ENCODE data around the gene CACFD1.

DNA sequence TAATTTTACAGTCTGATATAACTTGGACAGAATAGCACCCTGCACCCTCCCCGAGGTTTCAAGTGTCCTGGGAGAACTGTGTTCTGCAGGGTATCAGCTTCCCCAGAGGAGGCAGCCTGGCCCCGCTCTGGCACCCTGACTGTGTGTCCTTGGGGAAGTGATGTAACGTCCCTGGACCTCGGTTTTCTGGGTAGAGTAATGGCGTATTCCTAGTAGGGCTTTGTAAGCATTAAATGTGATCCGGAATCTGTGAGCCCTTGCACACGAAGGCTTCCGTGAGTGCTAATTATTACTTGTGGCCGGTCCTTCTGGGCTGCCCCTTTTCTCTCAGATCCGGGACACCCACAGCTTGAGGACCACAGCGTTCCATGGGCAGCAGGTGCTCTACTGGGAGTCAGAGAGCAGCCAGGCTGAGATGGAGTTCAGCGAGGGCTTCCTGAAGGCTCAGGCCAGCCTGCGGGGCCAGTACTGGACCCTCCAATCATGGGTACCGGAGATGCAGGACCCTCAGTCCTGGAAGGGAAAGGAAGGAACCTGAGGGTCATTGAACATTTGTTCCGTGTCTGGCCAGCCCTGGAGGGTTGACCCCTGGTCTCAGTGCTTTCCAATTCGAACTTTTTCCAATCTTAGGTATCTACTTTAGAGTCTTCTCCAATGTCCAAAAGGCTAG, 1.0 kb upstream of the CACFD1 start:
- TF ChIP-seq, protein P1, sequence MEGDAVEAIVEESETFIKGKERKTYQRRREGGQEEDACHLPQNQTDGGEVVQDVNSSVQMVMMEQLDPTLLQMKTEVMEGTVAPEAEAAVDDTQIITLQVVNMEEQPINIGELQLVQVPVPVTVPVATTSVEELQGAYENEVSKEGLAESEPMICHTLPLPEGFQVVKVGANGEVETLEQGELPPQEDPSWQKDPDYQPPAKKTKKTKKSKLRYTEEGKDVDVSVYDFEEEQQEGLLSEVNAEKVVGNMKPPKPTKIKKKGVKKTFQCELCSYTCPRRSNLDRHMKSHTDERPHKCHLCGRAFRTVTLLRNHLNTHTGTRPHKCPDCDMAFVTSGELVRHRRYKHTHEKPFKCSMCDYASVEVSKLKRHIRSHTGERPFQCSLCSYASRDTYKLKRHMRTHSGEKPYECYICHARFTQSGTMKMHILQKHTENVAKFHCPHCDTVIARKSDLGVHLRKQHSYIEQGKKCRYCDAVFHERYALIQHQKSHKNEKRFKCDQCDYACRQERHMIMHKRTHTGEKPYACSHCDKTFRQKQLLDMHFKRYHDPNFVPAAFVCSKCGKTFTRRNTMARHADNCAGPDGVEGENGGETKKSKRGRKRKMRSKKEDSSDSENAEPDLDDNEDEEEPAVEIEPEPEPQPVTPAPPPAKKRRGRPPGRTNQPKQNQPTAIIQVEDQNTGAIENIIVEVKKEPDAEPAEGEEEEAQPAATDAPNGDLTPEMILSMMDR (conservative IDR thresholded peaks at IDR 0.05; ENCODE audit: low read depth in 2 of 2), result no peak
- no peak for TF ChIP-seq ZNF331 (CRISPR knock-in tag; IDR thresholded peaks at IDR 0.05; ENCODE audit: low read depth)
- no peak for TF ChIP-seq CREB1 (CRISPR knock-in tag; IDR thresholded peaks at IDR 0.05; ENCODE audit: low read depth)
- no peak for TF ChIP-seq POLR2AphosphoS5 (IDR thresholded peaks at IDR 0.05; ENCODE audit: low read depth)
- TF ChIP-seq, protein P2, sequence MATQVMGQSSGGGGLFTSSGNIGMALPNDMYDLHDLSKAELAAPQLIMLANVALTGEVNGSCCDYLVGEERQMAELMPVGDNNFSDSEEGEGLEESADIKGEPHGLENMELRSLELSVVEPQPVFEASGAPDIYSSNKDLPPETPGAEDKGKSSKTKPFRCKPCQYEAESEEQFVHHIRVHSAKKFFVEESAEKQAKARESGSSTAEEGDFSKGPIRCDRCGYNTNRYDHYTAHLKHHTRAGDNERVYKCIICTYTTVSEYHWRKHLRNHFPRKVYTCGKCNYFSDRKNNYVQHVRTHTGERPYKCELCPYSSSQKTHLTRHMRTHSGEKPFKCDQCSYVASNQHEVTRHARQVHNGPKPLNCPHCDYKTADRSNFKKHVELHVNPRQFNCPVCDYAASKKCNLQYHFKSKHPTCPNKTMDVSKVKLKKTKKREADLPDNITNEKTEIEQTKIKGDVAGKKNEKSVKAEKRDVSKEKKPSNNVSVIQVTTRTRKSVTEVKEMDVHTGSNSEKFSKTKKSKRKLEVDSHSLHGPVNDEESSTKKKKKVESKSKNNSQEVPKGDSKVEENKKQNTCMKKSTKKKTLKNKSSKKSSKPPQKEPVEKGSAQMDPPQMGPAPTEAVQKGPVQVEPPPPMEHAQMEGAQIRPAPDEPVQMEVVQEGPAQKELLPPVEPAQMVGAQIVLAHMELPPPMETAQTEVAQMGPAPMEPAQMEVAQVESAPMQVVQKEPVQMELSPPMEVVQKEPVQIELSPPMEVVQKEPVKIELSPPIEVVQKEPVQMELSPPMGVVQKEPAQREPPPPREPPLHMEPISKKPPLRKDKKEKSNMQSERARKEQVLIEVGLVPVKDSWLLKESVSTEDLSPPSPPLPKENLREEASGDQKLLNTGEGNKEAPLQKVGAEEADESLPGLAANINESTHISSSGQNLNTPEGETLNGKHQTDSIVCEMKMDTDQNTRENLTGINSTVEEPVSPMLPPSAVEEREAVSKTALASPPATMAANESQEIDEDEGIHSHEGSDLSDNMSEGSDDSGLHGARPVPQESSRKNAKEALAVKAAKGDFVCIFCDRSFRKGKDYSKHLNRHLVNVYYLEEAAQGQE (IDR thresholded peaks at IDR 0.05; ENCODE audit: unreplicated experiment), result no peak
- no peak for TF ChIP-seq STAT1 (IDR thresholded peaks at IDR 0.05; ENCODE audit: unreplicated experiment)
- TF ChIP-seq EZH2 (IDR thresholded peaks at IDR 0.05; ENCODE audit: low read depth, unreplicated experiment), result no peak

Data from GM23338 (cell line).